HG02885 (cell line): ENCODE results near the gene FAM120A.

Experiments
- ATAC-seq: cut with Tn5 transposase; IDR thresholded peaks from one replicate; pipeline ENCODE4 v1.9.1; 2021; ENCODE audit warnings: mild to moderate bottlenecking; ENCODE audit not compliant: unreplicated experiment, poor library complexity

FAM120A gene

GRCh38 chr9:93467462-93467861, 16.0 kb downstream of the FAM120A start:
- no peak for ATAC-seq

- no peak for ATAC-seq
These were observed 17.4 kb downstream of the FAM120A start for GRCh38 chr9:93468763-93469456.

- ATAC-seq: no peak
These were observed 18.9 kb downstream of the FAM120A start for GRCh38 chr9:93470391-93470790.

- no peak for ATAC-seq
These were observed 19.6 kb downstream of the FAM120A start for GRCh38 chr9:93471124-93471523.

- ATAC-seq: no peak
These were observed 21.9 kb downstream of the FAM120A start for GRCh38 chr9:93473411-93473810.

GRCh38 chr9:93475108-93475507, 23.6 kb downstream of the FAM120A start:
- ATAC-seq: no peak

GRCh38 chr9:93475856-93476255, 24.4 kb downstream of the FAM120A start:
- no peak for ATAC-seq

GRCh38 chr9:93476924-93477323, 25.4 kb downstream of the FAM120A start:
- ATAC-seq: no peak

GRCh38 chr9:93477397-93477796, 25.9 kb downstream of the FAM120A start:
- ATAC-seq: no peak

GRCh38 chr9:93479726-93480125, 28.2 kb downstream of the FAM120A start:
- no peak for ATAC-seq

- no peak for ATAC-seq
These were observed 28.8 kb downstream of the FAM120A start for GRCh38 chr9:93480262-93480661.

- ATAC-seq: no peak
These were observed 29.3 kb downstream of the FAM120A start for GRCh38 chr9:93480728-93481324.

GRCh38 chr9:93483497-93483896, 32.0 kb downstream of the FAM120A start:
- no peak for ATAC-seq

GRCh38 chr9:93486268-93486667, 34.8 kb downstream of the FAM120A start:
- ATAC-seq: no peak

- no peak for ATAC-seq
These were observed 36.8 kb downstream of the FAM120A start for GRCh38 chr9:93488244-93488643.

GRCh38 chr9:93491593-93492232, 40.2 kb downstream of the FAM120A start:
- ATAC-seq: no peak

- no peak for ATAC-seq
These were observed 40.8 kb downstream of the FAM120A start for GRCh38 chr9:93492327-93492726.

- ATAC-seq: no peak
These were observed 42.5 kb downstream of the FAM120A start for GRCh38 chr9:93493949-93494348.

GRCh38 chr9:93496285-93496684, 44.8 kb downstream of the FAM120A start:
- ATAC-seq: no peak

- ATAC-seq: no peak
These were observed 49.2 kb downstream of the FAM120A start for GRCh38 chr9:93500571-93501298.

- ATAC-seq: no peak
These were observed 49.9 kb downstream of the FAM120A start for GRCh38 chr9:93501406-93501805.
